Adrenal gland (tissue), 5 donors: Measurements from ENCODE around the gene MAP1B.

Source experiments
- CTCF ChIP-seq, 6 experiments: fragments of 450-650 bp in 4 of 6; fragments of 200-600 bp in 2 of 6; sonication (generic) in 1 of 6; IDR thresholded peaks; 1 replicate in 5 of 6; 2 replicates in 1 of 6; pipeline versions ENCODE4 v1.5.1 to v1.8.0; 2016 to 2021; ENCODE audit warnings: antibody characterized with exemption in 6 of 6, mild to moderate bottlenecking in 2 of 6, moderate library complexity in 1 of 6
- POLR2A ChIP-seq, 2 donors: fragments of 450-650 bp; IDR thresholded peaks; one replicate each; pipeline ENCODE4 v1.6.1; 2017; ENCODE audit warnings: antibody characterized with exemption in 2 of 2, mild to moderate bottlenecking in 2 of 2, moderate library complexity in 1 of 2
- donor health status: DM: no; HTN: no; CAD: no.

GRCh38 chr5:72096602-72097188, 10.6 kb upstream of the MAP1B start:
- no peak for TF ChIP-seq CTCF (IDR thresholded peaks at IDR 0.05)
- TF ChIP-seq POLR2A (IDR thresholded peaks at IDR 0.05) = no peak
